Gastrocnemius medialis (tissue), 4 donors: ENCODE results near the gene STX11.

ENCODE experiments used
- POLR2A ChIP-seq, 2 donors: fragments of 450-650 bp; IDR thresholded peaks; one replicate each; pipeline ENCODE4 v1.6.1; 2017; ENCODE audit warnings: antibody characterized with exemption in 2 of 2, mild to moderate bottlenecking in 2 of 2, moderate library complexity in 2 of 2
- TF ChIP-seq, protein P1 (sequence below), 5 experiments: fragments of 450-650 bp in 3 of 5; fragments of 200-600 bp in 2 of 5; sonication (generic) in 2 of 5; IDR thresholded peaks in 4 of 5; conservative IDR thresholded peaks in 1 of 5; 1 replicate in 4 of 5; 2 replicates in 1 of 5; pipeline ENCODE4 v1.5.1; 2016 to 2019; ENCODE audit warnings: antibody characterized with exemption in 5 of 5, mild to moderate bottlenecking in 3 of 5, moderate library complexity in 3 of 5

DNA sequence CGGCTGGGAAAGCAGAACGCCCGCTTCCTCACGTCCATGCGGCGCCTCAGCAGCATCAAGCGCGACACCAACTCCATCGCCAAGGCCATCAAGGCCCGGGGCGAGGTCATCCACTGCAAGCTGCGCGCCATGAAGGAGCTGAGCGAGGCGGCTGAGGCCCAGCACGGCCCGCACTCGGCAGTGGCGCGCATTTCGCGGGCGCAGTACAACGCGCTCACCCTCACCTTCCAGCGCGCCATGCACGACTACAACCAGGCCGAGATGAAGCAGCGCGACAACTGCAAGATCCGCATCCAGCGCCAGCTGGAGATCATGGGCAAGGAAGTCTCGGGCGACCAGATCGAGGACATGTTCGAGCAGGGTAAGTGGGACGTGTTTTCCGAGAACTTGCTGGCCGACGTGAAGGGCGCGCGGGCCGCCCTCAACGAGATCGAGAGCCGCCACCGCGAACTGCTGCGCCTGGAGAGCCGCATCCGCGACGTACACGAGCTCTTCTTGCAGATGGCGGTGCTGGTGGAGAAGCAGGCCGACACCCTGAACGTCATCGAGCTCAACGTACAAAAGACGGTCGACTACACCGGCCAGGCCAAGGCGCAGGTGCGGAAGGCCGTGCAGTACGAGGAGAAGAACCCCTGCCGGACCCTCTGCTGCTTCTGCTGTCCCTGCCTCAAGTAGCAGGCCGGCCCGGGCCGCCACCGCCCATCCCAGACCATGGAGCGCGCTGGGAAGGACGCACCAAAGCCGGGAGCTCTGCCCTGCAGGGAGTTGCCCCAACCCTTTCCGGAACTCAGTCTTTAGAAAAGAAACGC is 36.7 kb downstream of the STX11 start:
- TF ChIP-seq, protein P1, sequence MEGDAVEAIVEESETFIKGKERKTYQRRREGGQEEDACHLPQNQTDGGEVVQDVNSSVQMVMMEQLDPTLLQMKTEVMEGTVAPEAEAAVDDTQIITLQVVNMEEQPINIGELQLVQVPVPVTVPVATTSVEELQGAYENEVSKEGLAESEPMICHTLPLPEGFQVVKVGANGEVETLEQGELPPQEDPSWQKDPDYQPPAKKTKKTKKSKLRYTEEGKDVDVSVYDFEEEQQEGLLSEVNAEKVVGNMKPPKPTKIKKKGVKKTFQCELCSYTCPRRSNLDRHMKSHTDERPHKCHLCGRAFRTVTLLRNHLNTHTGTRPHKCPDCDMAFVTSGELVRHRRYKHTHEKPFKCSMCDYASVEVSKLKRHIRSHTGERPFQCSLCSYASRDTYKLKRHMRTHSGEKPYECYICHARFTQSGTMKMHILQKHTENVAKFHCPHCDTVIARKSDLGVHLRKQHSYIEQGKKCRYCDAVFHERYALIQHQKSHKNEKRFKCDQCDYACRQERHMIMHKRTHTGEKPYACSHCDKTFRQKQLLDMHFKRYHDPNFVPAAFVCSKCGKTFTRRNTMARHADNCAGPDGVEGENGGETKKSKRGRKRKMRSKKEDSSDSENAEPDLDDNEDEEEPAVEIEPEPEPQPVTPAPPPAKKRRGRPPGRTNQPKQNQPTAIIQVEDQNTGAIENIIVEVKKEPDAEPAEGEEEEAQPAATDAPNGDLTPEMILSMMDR (IDR thresholded peaks at IDR 0.05 in 4 of 5, conservative IDR thresholded peaks at IDR 0.05 in 1 of 5), result no peak
- no peak for TF ChIP-seq POLR2A (IDR thresholded peaks at IDR 0.05)
